WTC11 (cell line): ENCODE results near the gene CAMK2B. TPM values are rescaled to one million over a fixed set of nuclear protein-coding genes. Genes with fewer than 3 reads are reported as not detected.

Source experiments
- ATAC-seq: fragments of 200-7000 bp; cut with Tn5 transposase; 2 replicates; pipeline ENCODE4 v1.10.0; 2021; ENCODE audit warnings: mild to moderate bottlenecking, moderate library complexity
- CTCF ChIA-PET: fragments of 300-600 bp; sonication (Branson Sonifier 250); formaldehyde crosslinking; loops from one replicate; lab custom pipeline; 2021; ENCODE audit warnings: antibody characterized with exemption; lab: Charles Lee
- POLR2A ChIA-PET: fragments of 350-600 bp; sonication (Branson Sonifier 250); formaldehyde crosslinking; loops from one replicate; lab custom pipeline; 2021; ENCODE audit warnings: antibody characterized with exemption; lab: Charles Lee
- DNase-seq: peaks from one replicate; pipeline ENCODE4 v3.0.0; 2021; ENCODE audit warnings: low spot score
- H3K27ac Mint-ChIP-seq: 2 replicates; pipeline ENCODE4 v1.8.0; 2021; ENCODE audit warnings: mixed read lengths
- H3K27me3 Mint-ChIP-seq: 2 replicates; pipeline ENCODE4 v1.8.0; 2021; ENCODE audit warnings: low read depth, mild to moderate bottlenecking, moderate library complexity, mixed read lengths
- H3K36me3 Mint-ChIP-seq: 2 replicates; pipeline ENCODE4 v1.8.0; 2021; ENCODE audit warnings: mixed read lengths
- H3K4me1 Mint-ChIP-seq: 2 replicates; pipeline ENCODE4 v1.8.0; 2022; ENCODE audit warnings: mixed read lengths
- H3K4me3 Mint-ChIP-seq: 2 replicates; pipeline ENCODE4 v1.8.0; 2021; ENCODE audit warnings: mild to moderate bottlenecking, moderate library complexity, mixed read lengths
- H3K9me3 Mint-ChIP-seq: 2 replicates; pipeline ENCODE4 v1.8.0; 2021; ENCODE audit warnings: mixed read lengths
- CREB1 ChIP-seq: sonication (generic); formaldehyde crosslinking; IDR thresholded peaks from 2 replicates; pipeline ENCODE4 v1.8.0; 2023; ENCODE audit warnings: mild to moderate bottlenecking, missing genetic modification reagents
- EMX1 ChIP-seq: fragments of 250-450 bp; sonication (Bioruptor Pico); IDR thresholded peaks from 2 replicates; pipeline ENCODE4 v1.8.0; 2021; ENCODE audit warnings: mild to moderate bottlenecking
- FOXJ3 ChIP-seq: sonication (generic); formaldehyde crosslinking; IDR thresholded peaks from 2 replicates; pipeline ENCODE4 v1.9.0; 2021; ENCODE audit warnings: missing genetic modification reagents, mild to moderate bottlenecking, borderline replicate concordance
- GRHL2 ChIP-seq: fragments of 250-450 bp; sonication (Bioruptor Pico); IDR thresholded peaks from 2 replicates; pipeline ENCODE4 v1.8.0; 2022; ENCODE audit warnings: mild to moderate bottlenecking, moderate library complexity; ENCODE audit not compliant: insufficient replicate concordance, severe bottlenecking
- JAZF1 ChIP-seq: fragments of 250-450 bp; sonication (Bioruptor Pico); IDR thresholded peaks from 2 replicates; pipeline ENCODE4 v1.9.0; 2021; ENCODE audit warnings: moderate library complexity, mild to moderate bottlenecking, inconsistent platforms
- KAT7 ChIP-seq: sonication (generic); formaldehyde crosslinking; IDR thresholded peaks from 2 replicates; pipeline ENCODE4 v1.8.1; 2023; ENCODE audit warnings: missing genetic modification reagents, mild to moderate bottlenecking, borderline replicate concordance
- MXD4 ChIP-seq: fragments of 250-450 bp; sonication (Bioruptor Pico); IDR thresholded peaks from 2 replicates; pipeline ENCODE4 v1.8.0; 2021; ENCODE audit warnings: mild to moderate bottlenecking, moderate library complexity, borderline replicate concordance
- NFYB ChIP-seq: sonication (generic); formaldehyde crosslinking; conservative IDR thresholded peaks from 2 replicates; pipeline ENCODE4 v1.8.0; 2022; ENCODE audit warnings: low read depth, missing genetic modification reagents
- RORB ChIP-seq: fragments of 250-450 bp; sonication (Bioruptor Pico); IDR thresholded peaks from 2 replicates; pipeline ENCODE4 v1.9.0; 2021; ENCODE audit warnings: mild to moderate bottlenecking
- SMAD3 ChIP-seq: sonication (generic); formaldehyde crosslinking; IDR thresholded peaks from 2 replicates; pipeline ENCODE4 v1.8.0; 2022; ENCODE audit warnings: missing genetic modification reagents, mild to moderate bottlenecking, borderline replicate concordance
- SP1 ChIP-seq: sonication (generic); formaldehyde crosslinking; conservative IDR thresholded peaks from 2 replicates; pipeline ENCODE4 v1.8.1; 2022; ENCODE audit warnings: missing genetic modification reagents
- TEAD1 ChIP-seq: sonication (generic); formaldehyde crosslinking; IDR thresholded peaks from 2 replicates; pipeline ENCODE4 v1.8.0; 2022; ENCODE audit warnings: mild to moderate bottlenecking, missing genetic modification reagents
- TEAD4 ChIP-seq: sonication (generic); formaldehyde crosslinking; IDR thresholded peaks from 2 replicates; pipeline ENCODE4 v1.8.0; 2022; ENCODE audit warnings: mild to moderate bottlenecking, missing genetic modification reagents
- ZNF138 ChIP-seq: sonication (generic); formaldehyde crosslinking; conservative IDR thresholded peaks from 2 replicates; pipeline ENCODE4 v1.8.1; 2022; ENCODE audit warnings: mild to moderate bottlenecking, moderate library complexity, missing genetic modification reagents
- ZNF317 ChIP-seq: sonication (generic); formaldehyde crosslinking; IDR thresholded peaks from 2 replicates; pipeline ENCODE4 v1.8.1; 2023; ENCODE audit warnings: low read depth, mild to moderate bottlenecking, moderate library complexity, missing genetic modification reagents, borderline replicate concordance
- ZNF671 ChIP-seq: fragments of 250-450 bp; sonication (Bioruptor Pico); IDR thresholded peaks from 2 replicates; pipeline ENCODE4 v1.8.0; 2021; ENCODE audit warnings: mild to moderate bottlenecking
- total RNA-seq: library from RNA; stranded (reverse); gene quantifications from 3 replicates; pipeline ENCODE4 v1.2.3, GENCODE V29; 2021
- TF ChIP-seq, protein P1 (sequence below): sonication (generic); formaldehyde crosslinking; IDR thresholded peaks from 2 replicates; pipeline ENCODE4 v1.8.1; 2023; ENCODE audit warnings: mild to moderate bottlenecking, missing genetic modification reagents
- TF ChIP-seq, protein P2 (sequence below): sonication (generic); formaldehyde crosslinking; IDR thresholded peaks from 2 replicates; pipeline ENCODE4 v1.8.0; 2022; ENCODE audit warnings: mild to moderate bottlenecking, missing genetic modification reagents
- TF ChIP-seq, protein P3 (sequence below): sonication (generic); formaldehyde crosslinking; IDR thresholded peaks from 2 replicates; pipeline ENCODE4 v1.8.0; 2022; ENCODE audit warnings: mild to moderate bottlenecking, missing genetic modification reagents
- TF ChIP-seq, protein P4 (sequence below): sonication (generic); formaldehyde crosslinking; IDR thresholded peaks from 2 replicates; pipeline ENCODE4 v1.8.1; 2023; ENCODE audit warnings: mild to moderate bottlenecking, missing genetic modification reagents, borderline replicate concordance
- TF ChIP-seq, protein P5 (sequence below): sonication (generic); formaldehyde crosslinking; IDR thresholded peaks from 2 replicates; pipeline ENCODE4 v1.8.0; 2022; ENCODE audit warnings: mild to moderate bottlenecking, missing genetic modification reagents
- TF ChIP-seq, protein P6 (sequence below): sonication (generic); formaldehyde crosslinking; IDR thresholded peaks from 2 replicates; pipeline ENCODE4 v1.8.1; 2022; ENCODE audit warnings: mild to moderate bottlenecking, moderate library complexity, missing genetic modification reagents

CAMK2B gene
- total RNA-seq, 1 experiment from 2014 or later = 0.44 TPM

DNA sequence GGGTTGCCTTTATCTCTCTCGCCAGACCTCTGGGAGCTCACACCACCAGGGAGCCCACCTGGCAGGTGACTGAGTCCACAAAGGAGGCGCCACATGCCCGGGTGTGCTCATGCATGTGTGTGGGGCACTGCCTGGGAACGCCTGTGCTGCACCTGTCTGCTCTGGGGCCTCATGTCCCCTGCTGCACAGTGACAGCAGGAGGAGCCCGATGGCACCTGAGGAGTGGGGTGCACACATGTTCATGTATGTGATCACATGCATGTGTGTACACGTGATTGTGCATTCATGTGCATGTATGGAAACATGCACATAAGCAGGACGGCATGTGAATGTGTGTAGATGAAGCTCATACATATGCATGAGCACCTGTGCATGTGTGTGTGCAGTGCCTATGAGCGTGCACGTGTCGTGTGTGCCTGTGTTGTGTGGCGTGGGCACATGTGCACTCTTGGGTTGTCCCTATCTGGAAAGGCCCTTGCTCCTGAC is 102.6 kb downstream of the CAMK2B start (continued):
- TF ChIP-seq, protein P1, sequence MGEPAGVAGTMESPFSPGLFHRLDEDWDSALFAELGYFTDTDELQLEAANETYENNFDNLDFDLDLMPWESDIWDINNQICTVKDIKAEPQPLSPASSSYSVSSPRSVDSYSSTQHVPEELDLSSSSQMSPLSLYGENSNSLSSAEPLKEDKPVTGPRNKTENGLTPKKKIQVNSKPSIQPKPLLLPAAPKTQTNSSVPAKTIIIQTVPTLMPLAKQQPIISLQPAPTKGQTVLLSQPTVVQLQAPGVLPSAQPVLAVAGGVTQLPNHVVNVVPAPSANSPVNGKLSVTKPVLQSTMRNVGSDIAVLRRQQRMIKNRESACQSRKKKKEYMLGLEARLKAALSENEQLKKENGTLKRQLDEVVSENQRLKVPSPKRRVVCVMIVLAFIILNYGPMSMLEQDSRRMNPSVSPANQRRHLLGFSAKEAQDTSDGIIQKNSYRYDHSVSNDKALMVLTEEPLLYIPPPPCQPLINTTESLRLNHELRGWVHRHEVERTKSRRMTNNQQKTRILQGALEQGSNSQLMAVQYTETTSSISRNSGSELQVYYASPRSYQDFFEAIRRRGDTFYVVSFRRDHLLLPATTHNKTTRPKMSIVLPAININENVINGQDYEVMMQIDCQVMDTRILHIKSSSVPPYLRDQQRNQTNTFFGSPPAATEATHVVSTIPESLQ = no peak
- TF ChIP-seq, protein P2, sequence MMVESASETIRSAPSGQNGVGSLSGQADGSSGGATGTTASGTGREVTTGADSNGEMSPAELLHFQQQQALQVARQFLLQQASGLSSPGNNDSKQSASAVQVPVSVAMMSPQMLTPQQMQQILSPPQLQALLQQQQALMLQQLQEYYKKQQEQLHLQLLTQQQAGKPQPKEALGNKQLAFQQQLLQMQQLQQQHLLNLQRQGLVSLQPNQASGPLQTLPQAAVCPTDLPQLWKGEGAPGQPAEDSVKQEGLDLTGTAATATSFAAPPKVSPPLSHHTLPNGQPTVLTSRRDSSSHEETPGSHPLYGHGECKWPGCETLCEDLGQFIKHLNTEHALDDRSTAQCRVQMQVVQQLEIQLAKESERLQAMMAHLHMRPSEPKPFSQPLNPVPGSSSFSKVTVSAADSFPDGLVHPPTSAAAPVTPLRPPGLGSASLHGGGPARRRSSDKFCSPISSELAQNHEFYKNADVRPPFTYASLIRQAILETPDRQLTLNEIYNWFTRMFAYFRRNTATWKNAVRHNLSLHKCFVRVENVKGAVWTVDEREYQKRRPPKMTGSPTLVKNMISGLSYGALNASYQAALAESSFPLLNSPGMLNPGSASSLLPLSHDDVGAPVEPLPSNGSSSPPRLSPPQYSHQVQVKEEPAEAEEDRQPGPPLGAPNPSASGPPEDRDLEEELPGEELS (CRISPR knock-in tag) = no peak
- TF ChIP-seq FOXJ3 (CRISPR knock-in tag) (no peak), SP1 (CRISPR knock-in tag) (no peak), KAT7 (CRISPR knock-in tag) (no peak), TEAD4 (no peak), RORB (CRISPR knock-in tag) (no peak), GRHL2 (CRISPR knock-in tag) (no peak), ZNF671 (no peak), JAZF1 (no peak)
- TF ChIP-seq, protein P3, sequence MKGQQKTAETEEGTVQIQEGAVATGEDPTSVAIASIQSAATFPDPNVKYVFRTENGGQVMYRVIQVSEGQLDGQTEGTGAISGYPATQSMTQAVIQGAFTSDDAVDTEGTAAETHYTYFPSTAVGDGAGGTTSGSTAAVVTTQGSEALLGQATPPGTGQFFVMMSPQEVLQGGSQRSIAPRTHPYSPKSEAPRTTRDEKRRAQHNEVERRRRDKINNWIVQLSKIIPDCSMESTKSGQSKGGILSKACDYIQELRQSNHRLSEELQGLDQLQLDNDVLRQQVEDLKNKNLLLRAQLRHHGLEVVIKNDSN (CRISPR knock-in tag) = no peak
- TF ChIP-seq, protein P4, sequence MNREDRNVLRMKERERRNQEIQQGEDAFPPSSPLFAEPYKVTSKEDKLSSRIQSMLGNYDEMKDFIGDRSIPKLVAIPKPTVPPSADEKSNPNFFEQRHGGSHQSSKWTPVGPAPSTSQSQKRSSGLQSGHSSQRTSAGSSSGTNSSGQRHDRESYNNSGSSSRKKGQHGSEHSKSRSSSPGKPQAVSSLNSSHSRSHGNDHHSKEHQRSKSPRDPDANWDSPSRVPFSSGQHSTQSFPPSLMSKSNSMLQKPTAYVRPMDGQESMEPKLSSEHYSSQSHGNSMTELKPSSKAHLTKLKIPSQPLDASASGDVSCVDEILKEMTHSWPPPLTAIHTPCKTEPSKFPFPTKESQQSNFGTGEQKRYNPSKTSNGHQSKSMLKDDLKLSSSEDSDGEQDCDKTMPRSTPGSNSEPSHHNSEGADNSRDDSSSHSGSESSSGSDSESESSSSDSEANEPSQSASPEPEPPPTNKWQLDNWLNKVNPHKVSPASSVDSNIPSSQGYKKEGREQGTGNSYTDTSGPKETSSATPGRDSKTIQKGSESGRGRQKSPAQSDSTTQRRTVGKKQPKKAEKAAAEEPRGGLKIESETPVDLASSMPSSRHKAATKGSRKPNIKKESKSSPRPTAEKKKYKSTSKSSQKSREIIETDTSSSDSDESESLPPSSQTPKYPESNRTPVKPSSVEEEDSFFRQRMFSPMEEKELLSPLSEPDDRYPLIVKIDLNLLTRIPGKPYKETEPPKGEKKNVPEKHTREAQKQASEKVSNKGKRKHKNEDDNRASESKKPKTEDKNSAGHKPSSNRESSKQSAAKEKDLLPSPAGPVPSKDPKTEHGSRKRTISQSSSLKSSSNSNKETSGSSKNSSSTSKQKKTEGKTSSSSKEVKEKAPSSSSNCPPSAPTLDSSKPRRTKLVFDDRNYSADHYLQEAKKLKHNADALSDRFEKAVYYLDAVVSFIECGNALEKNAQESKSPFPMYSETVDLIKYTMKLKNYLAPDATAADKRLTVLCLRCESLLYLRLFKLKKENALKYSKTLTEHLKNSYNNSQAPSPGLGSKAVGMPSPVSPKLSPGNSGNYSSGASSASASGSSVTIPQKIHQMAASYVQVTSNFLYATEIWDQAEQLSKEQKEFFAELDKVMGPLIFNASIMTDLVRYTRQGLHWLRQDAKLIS (CRISPR knock-in tag) = no peak

DNA sequence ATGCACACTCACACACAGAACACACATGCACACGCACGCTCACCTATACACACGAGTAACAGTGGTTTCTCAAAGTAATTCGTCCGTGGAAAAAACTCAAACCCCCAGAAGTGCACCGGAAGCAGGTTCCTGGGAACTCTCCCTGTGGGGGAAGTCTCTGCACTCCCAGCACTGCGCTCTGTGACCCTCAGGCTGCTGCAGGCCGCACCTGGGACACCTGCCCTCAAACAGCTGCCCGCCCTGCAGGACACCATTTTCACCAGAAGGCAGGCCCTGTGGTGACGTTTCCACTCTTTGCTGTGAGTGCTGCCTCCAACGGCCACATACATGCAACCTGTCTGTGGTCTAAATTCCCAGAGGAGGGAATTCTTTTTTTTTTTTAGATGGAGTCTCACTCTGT is 103.3 kb downstream of the CAMK2B start:
- no peaks in the 10 kb centered on the region for H3K27me3 Mint-ChIP-seq
- no peaks in the 10 kb centered on the region for H3K9me3 Mint-ChIP-seq
- peaks cover 22% of the 10 kb centered on the region for H3K4me1 Mint-ChIP-seq
- no peak for ATAC-seq
- no peak overlapping the region for H3K27ac Mint-ChIP-seq
- ChIA-PET CTCF (no interaction called here), POLR2A (no interaction called here)
- no peak overlapping the region for H3K4me3 Mint-ChIP-seq
- no peak for DNase-seq
- no peaks in the 10 kb centered on the region for H3K36me3 Mint-ChIP-seq
- TF ChIP-seq, protein P1 = no peak
- TF ChIP-seq SMAD3 (CRISPR knock-in tag) (no peak), EMX1 (CRISPR knock-in tag) (no peak), CREB1 (CRISPR knock-in tag) (no peak), ZNF138 (CRISPR knock-in tag) (no peak), TEAD1 (no peak), MXD4 (CRISPR knock-in tag) (no peak), NFYB (no peak), ZNF317 (CRISPR knock-in tag) (no peak), RORB (CRISPR knock-in tag) (no peak)
- TF ChIP-seq, protein P5, sequence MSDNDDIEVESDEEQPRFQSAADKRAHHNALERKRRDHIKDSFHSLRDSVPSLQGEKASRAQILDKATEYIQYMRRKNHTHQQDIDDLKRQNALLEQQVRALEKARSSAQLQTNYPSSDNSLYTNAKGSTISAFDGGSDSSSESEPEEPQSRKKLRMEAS (CRISPR knock-in tag) = no peak
- TF ChIP-seq, protein P6, sequence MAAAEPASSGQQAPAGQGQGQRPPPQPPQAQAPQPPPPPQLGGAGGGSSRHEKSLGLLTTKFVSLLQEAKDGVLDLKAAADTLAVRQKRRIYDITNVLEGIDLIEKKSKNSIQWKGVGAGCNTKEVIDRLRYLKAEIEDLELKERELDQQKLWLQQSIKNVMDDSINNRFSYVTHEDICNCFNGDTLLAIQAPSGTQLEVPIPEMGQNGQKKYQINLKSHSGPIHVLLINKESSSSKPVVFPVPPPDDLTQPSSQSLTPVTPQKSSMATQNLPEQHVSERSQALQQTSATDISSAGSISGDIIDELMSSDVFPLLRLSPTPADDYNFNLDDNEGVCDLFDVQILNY = no peak
